C4-2B (cell line): ENCODE results near the gene RASGRF2.

Source experiments
- ZFX ChIP-seq: fragments of 450-650 bp; IDR thresholded peaks from 2 replicates; pipeline ENCODE4 v1.6.1; 2017
- TF ChIP-seq, protein P1 (sequence below): fragments of 450-650 bp; conservative IDR thresholded peaks from 2 replicates; pipeline ENCODE4 v1.5.1; 2017; ENCODE audit warnings: mild to moderate bottlenecking

DNA sequence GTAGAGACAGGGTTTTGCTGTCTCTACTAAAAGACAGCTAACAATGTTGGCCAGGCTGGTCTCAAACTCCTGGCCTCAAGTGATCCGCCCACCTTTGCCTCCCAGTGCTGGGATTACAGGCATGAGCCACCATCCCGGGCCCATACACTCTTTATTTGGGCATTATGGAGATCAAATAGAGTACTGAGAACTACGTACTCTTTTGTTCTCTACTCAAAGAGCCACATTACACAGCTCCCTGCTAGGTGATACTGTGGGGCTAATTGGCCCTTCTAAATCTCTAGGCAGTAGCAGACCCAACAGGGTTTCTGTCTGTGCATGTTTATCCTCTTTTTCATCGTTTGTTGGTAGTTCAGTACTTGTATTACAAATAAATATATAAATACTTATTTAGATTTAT is 289.1 kb downstream of the RASGRF2 start:
- TF ChIP-seq, protein P1, sequence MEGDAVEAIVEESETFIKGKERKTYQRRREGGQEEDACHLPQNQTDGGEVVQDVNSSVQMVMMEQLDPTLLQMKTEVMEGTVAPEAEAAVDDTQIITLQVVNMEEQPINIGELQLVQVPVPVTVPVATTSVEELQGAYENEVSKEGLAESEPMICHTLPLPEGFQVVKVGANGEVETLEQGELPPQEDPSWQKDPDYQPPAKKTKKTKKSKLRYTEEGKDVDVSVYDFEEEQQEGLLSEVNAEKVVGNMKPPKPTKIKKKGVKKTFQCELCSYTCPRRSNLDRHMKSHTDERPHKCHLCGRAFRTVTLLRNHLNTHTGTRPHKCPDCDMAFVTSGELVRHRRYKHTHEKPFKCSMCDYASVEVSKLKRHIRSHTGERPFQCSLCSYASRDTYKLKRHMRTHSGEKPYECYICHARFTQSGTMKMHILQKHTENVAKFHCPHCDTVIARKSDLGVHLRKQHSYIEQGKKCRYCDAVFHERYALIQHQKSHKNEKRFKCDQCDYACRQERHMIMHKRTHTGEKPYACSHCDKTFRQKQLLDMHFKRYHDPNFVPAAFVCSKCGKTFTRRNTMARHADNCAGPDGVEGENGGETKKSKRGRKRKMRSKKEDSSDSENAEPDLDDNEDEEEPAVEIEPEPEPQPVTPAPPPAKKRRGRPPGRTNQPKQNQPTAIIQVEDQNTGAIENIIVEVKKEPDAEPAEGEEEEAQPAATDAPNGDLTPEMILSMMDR, result no peak
- no peak for TF ChIP-seq ZFX
